Colonic mucosa (tissue), 4 donors: ENCODE measurements around the gene MCTP1. TPM values are rescaled to one million over a fixed set of nuclear protein-coding genes. Genes with fewer than 3 reads are reported as not detected.

Experiments
- DNase-seq: peaks from one replicate; pipeline ENCODE4 v3.0.0-alpha.2; 2020
- H3K27ac ChIP-seq: fragments of 200-600 bp; one replicate; pipeline ENCODE4 v1.8.0; 2021
- H3K27me3 ChIP-seq: fragments of 200-600 bp; one replicate; pipeline ENCODE4 v1.8.0; 2021
- H3K36me3 ChIP-seq: fragments of 200-600 bp; one replicate; pipeline ENCODE4 v1.8.0; 2021
- H3K4me1 ChIP-seq: fragments of 200-600 bp; one replicate; pipeline ENCODE4 v1.8.0; 2021; ENCODE audit warnings: mild to moderate bottlenecking
- H3K4me3 ChIP-seq: fragments of 200-600 bp; one replicate; pipeline ENCODE4 v1.8.0; 2021
- H3K9ac ChIP-seq, 2 donors: one replicate each; pipeline ENCODE4 v1.7.0; 2013; ENCODE audit warnings: control low read depth in 2 of 2, low read depth in 2 of 2, low read length in 2 of 2
- H3K9me3 ChIP-seq: fragments of 200-600 bp; one replicate; pipeline ENCODE4 v1.8.0; 2021
- intact Hi-C: fragments of 100-400 bp; cut with DNase I; formaldehyde crosslinking; loops from one replicate; pipeline ENCODE4 v1.14.1; 2022
- total RNA-seq, 2 donors: library from RNA; stranded (reverse); fragmentation: NEBNext Ultra II Directional in 1 of 2; extraction: Animal tissue kit (Norgen Biotek cat#: 25700) in 1 of 2; gene quantifications; one replicate each; pipeline ENCODE4 v1.2.1, GENCODE V29; 2021
- TF ChIP-seq, protein P1 (sequence below): fragments of 200-600 bp; IDR thresholded peaks from one replicate; pipeline ENCODE4 v1.8.0; 2022; ENCODE audit warnings: antibody characterized with exemption, mild to moderate bottlenecking
- donor health status: healthy.
- donor health status: DM: no; HTN: no; CAD: no.
- donor health status: DM: no; HTN: no; CAD: no.

The MCTP1 gene
- total RNA-seq, 2 donors from 2014 or later: 2.8 to 10.3 TPM

DNA sequence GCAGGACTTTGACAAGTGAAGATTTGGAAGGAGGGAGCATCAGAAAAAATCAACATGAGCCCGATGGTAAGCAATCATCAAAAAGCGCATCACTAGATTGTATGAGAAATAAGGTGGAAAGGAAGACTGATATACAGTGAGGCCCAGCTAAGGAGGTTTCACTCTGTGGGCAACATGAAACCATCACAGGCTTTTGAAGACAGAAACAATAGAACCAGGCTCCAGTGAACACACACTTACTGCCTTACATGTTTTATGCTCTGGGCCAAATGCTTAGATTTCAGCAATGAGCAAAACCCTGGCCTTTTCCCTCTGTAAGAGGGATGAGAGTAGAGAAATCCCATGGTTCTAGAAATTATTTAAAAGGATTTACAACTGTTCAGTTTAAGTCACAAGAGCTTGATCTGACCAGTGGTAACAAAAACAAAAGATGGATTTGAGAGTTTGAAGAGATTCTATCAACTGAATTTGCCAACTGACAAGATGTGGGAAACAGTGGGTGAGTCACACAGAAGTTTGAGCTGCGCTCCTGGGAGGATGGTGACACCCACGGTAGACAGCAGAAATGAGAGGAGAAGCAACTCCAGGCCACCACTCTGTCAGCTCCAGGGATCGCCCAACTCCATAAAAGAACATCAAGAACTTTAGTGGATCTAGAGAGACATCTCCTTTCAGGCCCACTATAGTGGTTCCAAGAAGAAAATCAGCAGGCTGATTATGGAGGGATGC, 261.8 kb downstream of the MCTP1 start:
- Histone ChIP-seq H3K27me3 (no peaks in the 10 kb centered on the region), H3K27ac (no peak overlapping the region), H3K9me3 (no peaks in the 10 kb centered on the region), H3K9ac (no peak overlapping the region), H3K4me1 (no peaks in the 10 kb centered on the region), H3K36me3 (no peaks in the 10 kb centered on the region), H3K4me3 (no peak overlapping the region)
- TF ChIP-seq, protein P1, sequence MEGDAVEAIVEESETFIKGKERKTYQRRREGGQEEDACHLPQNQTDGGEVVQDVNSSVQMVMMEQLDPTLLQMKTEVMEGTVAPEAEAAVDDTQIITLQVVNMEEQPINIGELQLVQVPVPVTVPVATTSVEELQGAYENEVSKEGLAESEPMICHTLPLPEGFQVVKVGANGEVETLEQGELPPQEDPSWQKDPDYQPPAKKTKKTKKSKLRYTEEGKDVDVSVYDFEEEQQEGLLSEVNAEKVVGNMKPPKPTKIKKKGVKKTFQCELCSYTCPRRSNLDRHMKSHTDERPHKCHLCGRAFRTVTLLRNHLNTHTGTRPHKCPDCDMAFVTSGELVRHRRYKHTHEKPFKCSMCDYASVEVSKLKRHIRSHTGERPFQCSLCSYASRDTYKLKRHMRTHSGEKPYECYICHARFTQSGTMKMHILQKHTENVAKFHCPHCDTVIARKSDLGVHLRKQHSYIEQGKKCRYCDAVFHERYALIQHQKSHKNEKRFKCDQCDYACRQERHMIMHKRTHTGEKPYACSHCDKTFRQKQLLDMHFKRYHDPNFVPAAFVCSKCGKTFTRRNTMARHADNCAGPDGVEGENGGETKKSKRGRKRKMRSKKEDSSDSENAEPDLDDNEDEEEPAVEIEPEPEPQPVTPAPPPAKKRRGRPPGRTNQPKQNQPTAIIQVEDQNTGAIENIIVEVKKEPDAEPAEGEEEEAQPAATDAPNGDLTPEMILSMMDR: no peak
- DNase-seq: no peak
- intact Hi-C loops: no loop called here

DNA sequence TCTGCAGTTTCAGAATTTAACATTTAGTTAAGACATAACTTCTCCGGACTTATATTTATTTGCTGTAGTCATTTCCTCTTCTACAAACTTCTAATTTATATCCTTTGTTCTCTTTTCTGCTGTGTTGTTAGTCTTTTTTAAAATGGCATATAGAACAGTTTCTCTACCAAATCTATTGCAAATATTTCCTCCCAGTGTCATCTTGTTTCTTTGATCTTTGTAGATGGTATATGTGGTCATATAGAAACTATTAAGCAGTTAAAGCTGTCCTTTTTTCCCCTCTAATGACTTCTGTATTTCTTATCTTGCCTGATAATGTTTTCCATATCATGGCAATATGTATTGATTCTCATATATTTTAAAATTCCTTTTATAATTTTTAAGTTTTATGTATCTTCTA, 264.5 kb downstream of the MCTP1 start:
- Histone ChIP-seq H3K27ac (no peak overlapping the region), H3K4me1 (no peaks in the 10 kb centered on the region), H3K4me3 (no peak overlapping the region), H3K9ac (no peak overlapping the region), H3K9me3 (no peaks in the 10 kb centered on the region), H3K27me3 (no peaks in the 10 kb centered on the region), H3K36me3 (no peaks in the 10 kb centered on the region)
- no peak for DNase-seq
- intact Hi-C loops: no loop called here
- TF ChIP-seq, protein P1: no peak

DNA sequence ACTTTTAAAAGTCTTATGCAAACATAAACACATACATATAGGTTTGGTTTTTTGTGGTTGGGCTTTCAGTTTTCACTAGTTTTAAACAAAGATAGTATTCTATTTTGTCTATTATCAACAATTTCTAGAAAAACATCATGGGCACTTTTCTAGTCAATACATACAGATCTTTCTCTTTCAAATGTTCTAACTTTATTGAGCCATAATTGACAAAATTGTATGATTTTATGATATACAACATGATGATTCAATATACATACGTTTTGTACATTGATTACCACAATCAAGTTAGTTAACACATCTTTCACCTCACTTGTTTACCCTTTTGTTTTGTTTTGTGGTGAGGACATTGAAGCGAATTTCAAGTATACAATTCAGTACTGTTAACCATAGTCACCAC, 265.9 kb downstream of the MCTP1 start:
- H3K9ac ChIP-seq: no peak overlapping the region
- no peaks in the 10 kb centered on the region for H3K4me1 ChIP-seq
- DNase-seq: no peak
- H3K9me3 ChIP-seq: no peaks in the 10 kb centered on the region
- H3K4me3 ChIP-seq: no peak overlapping the region
- no peaks in the 10 kb centered on the region for H3K27me3 ChIP-seq
- no peaks in the 10 kb centered on the region for H3K36me3 ChIP-seq
- TF ChIP-seq, protein P1: no peak
- H3K27ac ChIP-seq: no peak overlapping the region
- intact Hi-C loops: no loop called here

DNA sequence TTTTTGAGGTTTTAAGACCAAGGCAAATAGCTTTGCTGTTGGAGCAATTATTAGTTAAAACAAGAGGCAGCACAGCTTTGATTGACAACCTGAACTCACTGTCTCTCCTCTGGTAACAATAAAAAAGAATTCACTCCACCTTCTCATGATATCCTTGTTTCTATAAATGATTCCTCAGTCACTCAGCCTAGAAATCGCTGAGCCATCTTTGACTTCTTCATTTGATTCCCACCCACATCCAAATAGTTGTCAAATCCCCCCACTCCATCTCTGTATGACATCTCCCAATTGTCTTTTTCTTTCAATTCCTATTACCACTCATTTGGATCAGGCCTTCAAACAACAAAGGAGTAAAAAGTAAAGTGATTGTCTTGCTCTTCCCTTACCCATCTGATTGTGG, 266.4 kb downstream of the MCTP1 start:
- no peak overlapping the region for H3K27ac ChIP-seq
- no peak for DNase-seq
- H3K36me3 ChIP-seq: no peaks in the 10 kb centered on the region
- H3K4me3 ChIP-seq: no peak overlapping the region
- no peaks in the 10 kb centered on the region for H3K9me3 ChIP-seq
- intact Hi-C loops: no loop called here
- H3K9ac ChIP-seq: no peak overlapping the region
- TF ChIP-seq, protein P1: no peak
- no peaks in the 10 kb centered on the region for H3K4me1 ChIP-seq
- no peaks in the 10 kb centered on the region for H3K27me3 ChIP-seq

DNA sequence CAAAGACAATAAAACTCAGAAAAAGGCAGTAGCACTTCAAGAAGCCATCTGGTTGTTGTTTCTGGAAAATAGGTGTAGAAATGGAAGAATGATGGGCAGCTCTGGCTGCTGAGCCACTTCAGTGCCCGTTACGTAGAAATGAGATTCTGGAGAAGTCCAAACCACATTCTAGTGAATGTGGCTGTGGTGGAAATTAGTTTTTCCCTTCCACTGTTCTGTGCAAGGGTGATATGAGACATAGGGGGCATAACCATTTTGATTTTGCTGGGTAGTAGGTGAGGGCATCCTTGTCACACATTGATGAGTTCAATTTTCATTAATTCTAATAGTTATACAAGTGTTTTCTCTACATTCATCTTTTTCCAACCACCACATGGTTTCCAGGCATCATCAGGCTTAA, 275.1 kb downstream of the MCTP1 start:
- Histone ChIP-seq H3K9ac (no peak overlapping the region), H3K4me3 (no peak overlapping the region), H3K27me3 (no peaks in the 10 kb centered on the region), H3K36me3 (no peaks in the 10 kb centered on the region), H3K4me1 (no peaks in the 10 kb centered on the region), H3K27ac (no peak overlapping the region), H3K9me3 (no peaks in the 10 kb centered on the region)
- TF ChIP-seq, protein P1: no peak
- no peak for DNase-seq
- intact Hi-C loops: no loop called here
